Smooth muscle cell (in vitro differentiated cells): Measurements from ENCODE around the gene TAPBPL. TPM values are rescaled to one million over a fixed set of nuclear protein-coding genes. Genes with fewer than 3 reads are reported as not detected.

Experiments
- DNase-seq: peaks from one replicate; lab custom pipeline; 2025; ENCODE audit not compliant: unreplicated experiment; lab: John Stamatoyannopoulos, UW
- H2AFZ ChIP-seq: fragments of 200-600 bp; sonication (generic); 2 replicates; pipeline ENCODE4 v1.6.0; 2016; ENCODE audit warnings: antibody characterized with exemption, low read depth, mild to moderate bottlenecking
- H3F3A ChIP-seq: fragments of 200-600 bp; sonication (generic); 2 replicates; pipeline ENCODE4 v1.6.0; 2017; ENCODE audit warnings: antibody characterized with exemption, low read depth
- H3K27ac ChIP-seq: fragments of 200-600 bp; sonication (generic); 2 replicates; pipeline ENCODE4 v1.5.1; 2016; ENCODE audit warnings: low read depth, mild to moderate bottlenecking
- H3K27me3 ChIP-seq: fragments of 200-600 bp; sonication (generic); 2 replicates; pipeline ENCODE4 v1.6.1; 2016; ENCODE audit warnings: low read depth, mild to moderate bottlenecking
- H3K36me3 ChIP-seq: fragments of 200-600 bp; sonication (generic); 2 replicates; pipeline ENCODE4 v1.5.1; 2016; ENCODE audit warnings: low read depth
- H3K4me1 ChIP-seq: fragments of 200-600 bp; sonication (generic); 2 replicates; pipeline ENCODE4 v1.5.1; 2016; ENCODE audit warnings: low read depth
- H3K4me2 ChIP-seq: fragments of 200-600 bp; sonication (generic); 2 replicates; pipeline ENCODE4 v1.6.0; 2016; ENCODE audit warnings: mild to moderate bottlenecking
- H3K4me3 ChIP-seq: fragments of 200-600 bp; sonication (generic); 2 replicates; pipeline ENCODE4 v1.5.1; 2016; ENCODE audit warnings: mild to moderate bottlenecking
- H3K79me2 ChIP-seq: fragments of 200-600 bp; sonication (generic); 2 replicates; pipeline ENCODE4 v1.6.0; 2016; ENCODE audit warnings: low read depth, mild to moderate bottlenecking
- H3K9ac ChIP-seq: fragments of 200-600 bp; sonication (generic); 2 replicates; pipeline ENCODE4 v1.6.0; 2016; ENCODE audit warnings: low read depth
- H3K9me3 ChIP-seq: fragments of 200-600 bp; sonication (generic); replicated peaks from 2 replicates; pipeline ENCODE4 v1.5.1; 2016; ENCODE audit warnings: low read depth
- H4K20me1 ChIP-seq: fragments of 200-600 bp; sonication (generic); 2 replicates; pipeline ENCODE4 v1.6.0; 2016; ENCODE audit warnings: low read depth
- CTCF ChIP-seq: fragments of 200-600 bp; sonication (generic); IDR thresholded peaks from 2 replicates; pipeline ENCODE4 v1.5.1; 2017; ENCODE audit warnings: borderline replicate concordance, mild to moderate bottlenecking, antibody characterized with exemption; ENCODE audit not compliant: insufficient read depth, poor library complexity, severe bottlenecking
- WGBS: methylation state at CpG from one replicate; pipeline ENCODE4 v1.1.7; 2016; ENCODE audit warnings: low lambda C conversion rate; 5-methylcytosine and 5-hydroxymethylcytosine counted together
- polyA plus RNA-seq: library from polyadenylated mRNA; unstranded; fragments of >200 nt; fragmentation: Nextera tagmentation; extraction: Ambion mirVana; gene quantifications from 2 replicates; pipeline ENCODE4 v1.2.1, GENCODE V29; 2016
- total RNA-seq: library from RNA; depleted of rRNA; stranded (reverse); fragments of >200 nt; gene quantifications from 2 replicates; pipeline ENCODE4 v1.2.3, GENCODE V29; 2014

Gene TAPBPL
- total and polyA plus RNA-seq, 2 experiments from 2014 or later, result 0.85 to 3.2 TPM

GRCh38 chr12:6461401-6462233 lies 9.8 kb downstream of the TAPBPL start:
- 93% methylated on average over 15 of the region's 15 CpGs for WGBS
- no peak overlapping the region for H3K9ac ChIP-seq
- no peaks in the 10 kb centered on the region for H3K4me1 ChIP-seq
- no peak overlapping the region for H3K4me3 ChIP-seq
- no peak for TF ChIP-seq CTCF
- no peak overlapping the region for H3K4me2 ChIP-seq
- H3K36me3 ChIP-seq, result no peaks in the 10 kb centered on the region
- no peaks in the 10 kb centered on the region for H3K79me2 ChIP-seq
- no peak for DNase-seq
- H3K27ac ChIP-seq, result no peak overlapping the region
- H2AFZ ChIP-seq, result no peak overlapping the region
- H3K9me3 ChIP-seq, result no peaks in the 10 kb centered on the region
- H4K20me1 ChIP-seq, result no peaks in the 10 kb centered on the region
- H3K27me3 ChIP-seq, result no peaks in the 10 kb centered on the region
- H3F3A ChIP-seq, result no peaks in the 10 kb centered on the region

GRCh38 chr12:6462234-6462995 lies 10.6 kb downstream of the TAPBPL start:
- Histone ChIP-seq H4K20me1 (no peaks in the 10 kb centered on the region), H2AFZ (no peak overlapping the region), H3K9me3 (no peaks in the 10 kb centered on the region), H3F3A (no peaks in the 10 kb centered on the region), H3K27ac (no peak overlapping the region), H3K27me3 (no peaks in the 10 kb centered on the region), H3K4me2 (no peak overlapping the region), H3K9ac (no peak overlapping the region), H3K36me3 (no peaks in the 10 kb centered on the region), H3K4me1 (no peaks in the 10 kb centered on the region), H3K4me3 (no peak overlapping the region), H3K79me2 (no peaks in the 10 kb centered on the region)
- TF ChIP-seq CTCF, result no peak
- WGBS, result 95% methylated on average over 14 of the region's 14 CpGs
- DNase-seq, result no peak

- no peak overlapping the region for H2AFZ ChIP-seq
- H3K36me3 ChIP-seq, result no peaks in the 10 kb centered on the region
- WGBS, result 93% methylated on average over 7 of the region's 7 CpGs
- H3K9ac ChIP-seq, result no peak overlapping the region
- no peaks in the 10 kb centered on the region for H3K9me3 ChIP-seq
- no peak overlapping the region for H3K27ac ChIP-seq
- H3K79me2 ChIP-seq, result peaks cover 3% of the 10 kb centered on the region
- no peak for TF ChIP-seq CTCF
- no peak overlapping the region for H3K4me2 ChIP-seq
- H3K4me3 ChIP-seq, result no peak overlapping the region
- H3F3A ChIP-seq, result no peaks in the 10 kb centered on the region
- H3K4me1 ChIP-seq, result no peaks in the 10 kb centered on the region
- H3K27me3 ChIP-seq, result no peaks in the 10 kb centered on the region
- no peak for DNase-seq
- peaks cover 2% of the 10 kb centered on the region for H4K20me1 ChIP-seq
Observed at GRCh38 chr12:6463216-6463615, 11.4 kb downstream of the TAPBPL start.
